Coronary artery (tissue), 2 donors: ENCODE measurements around the gene LMF1.

Experiments used
- DNase-seq: peaks from one replicate; pipeline ENCODE4 v3.0.0-alpha.2; 2017; ENCODE audit warnings: low spot score
- H3K27ac ChIP-seq, 2 donors: fragments of 200-600 bp; sonication (generic); one replicate each; pipeline ENCODE4 v1.5.1; 2016 to 2019
- H3K4me3 ChIP-seq: fragments of 200-600 bp; sonication (generic); 2 replicates; pipeline ENCODE4 v1.5.1; 2016; ENCODE audit warnings: mild to moderate bottlenecking, moderate library complexity
- TF ChIP-seq, protein P1 (sequence below): fragments of 200-600 bp; sonication (generic); IDR thresholded peaks from one replicate; pipeline ENCODE4 v1.5.1; 2019; ENCODE audit warnings: antibody characterized with exemption

The LMF1 gene

DNA sequence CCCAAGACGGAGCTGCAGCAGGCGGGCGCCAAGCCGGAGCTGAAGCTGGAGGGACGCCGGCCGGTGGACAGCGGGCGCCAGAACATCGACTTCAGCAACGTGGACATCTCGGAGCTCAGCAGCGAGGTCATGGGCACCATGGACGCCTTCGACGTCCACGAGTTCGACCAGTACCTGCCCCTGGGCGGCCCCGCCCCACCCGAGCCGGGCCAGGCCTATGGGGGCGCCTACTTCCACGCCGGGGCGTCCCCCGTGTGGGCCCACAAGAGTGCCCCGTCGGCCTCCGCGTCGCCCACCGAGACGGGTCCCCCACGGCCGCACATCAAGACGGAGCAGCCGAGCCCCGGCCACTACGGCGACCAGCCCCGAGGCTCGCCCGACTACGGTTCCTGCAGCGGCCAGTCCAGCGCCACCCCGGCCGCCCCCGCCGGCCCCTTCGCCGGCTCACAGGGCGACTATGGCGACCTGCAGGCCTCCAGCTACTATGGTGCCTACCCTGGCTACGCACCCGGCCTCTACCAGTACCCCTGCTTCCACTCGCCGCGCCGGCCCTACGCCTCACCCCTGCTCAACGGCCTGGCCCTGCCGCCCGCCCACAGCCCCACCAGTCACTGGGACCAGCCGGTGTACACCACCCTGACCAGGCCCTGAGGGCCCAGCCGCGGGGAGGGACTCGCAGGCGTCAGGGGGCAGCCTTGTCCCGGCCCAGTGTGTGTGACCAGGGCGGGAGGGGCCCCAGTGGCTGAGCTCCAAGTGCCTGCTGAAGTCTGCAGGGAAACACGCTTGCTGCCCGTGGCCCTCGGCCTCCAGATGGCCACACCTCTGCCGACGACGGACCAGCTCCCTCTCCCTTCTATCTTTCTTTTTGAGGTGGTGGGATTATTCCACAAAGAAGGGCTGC lies 14.2 kb upstream of the LMF1 start:
- Histone ChIP-seq H3K4me3 (no peak overlapping the region), H3K27ac (no peak overlapping the region)
- no peak for DNase-seq
- TF ChIP-seq, protein P1, sequence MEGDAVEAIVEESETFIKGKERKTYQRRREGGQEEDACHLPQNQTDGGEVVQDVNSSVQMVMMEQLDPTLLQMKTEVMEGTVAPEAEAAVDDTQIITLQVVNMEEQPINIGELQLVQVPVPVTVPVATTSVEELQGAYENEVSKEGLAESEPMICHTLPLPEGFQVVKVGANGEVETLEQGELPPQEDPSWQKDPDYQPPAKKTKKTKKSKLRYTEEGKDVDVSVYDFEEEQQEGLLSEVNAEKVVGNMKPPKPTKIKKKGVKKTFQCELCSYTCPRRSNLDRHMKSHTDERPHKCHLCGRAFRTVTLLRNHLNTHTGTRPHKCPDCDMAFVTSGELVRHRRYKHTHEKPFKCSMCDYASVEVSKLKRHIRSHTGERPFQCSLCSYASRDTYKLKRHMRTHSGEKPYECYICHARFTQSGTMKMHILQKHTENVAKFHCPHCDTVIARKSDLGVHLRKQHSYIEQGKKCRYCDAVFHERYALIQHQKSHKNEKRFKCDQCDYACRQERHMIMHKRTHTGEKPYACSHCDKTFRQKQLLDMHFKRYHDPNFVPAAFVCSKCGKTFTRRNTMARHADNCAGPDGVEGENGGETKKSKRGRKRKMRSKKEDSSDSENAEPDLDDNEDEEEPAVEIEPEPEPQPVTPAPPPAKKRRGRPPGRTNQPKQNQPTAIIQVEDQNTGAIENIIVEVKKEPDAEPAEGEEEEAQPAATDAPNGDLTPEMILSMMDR: no peak

DNA sequence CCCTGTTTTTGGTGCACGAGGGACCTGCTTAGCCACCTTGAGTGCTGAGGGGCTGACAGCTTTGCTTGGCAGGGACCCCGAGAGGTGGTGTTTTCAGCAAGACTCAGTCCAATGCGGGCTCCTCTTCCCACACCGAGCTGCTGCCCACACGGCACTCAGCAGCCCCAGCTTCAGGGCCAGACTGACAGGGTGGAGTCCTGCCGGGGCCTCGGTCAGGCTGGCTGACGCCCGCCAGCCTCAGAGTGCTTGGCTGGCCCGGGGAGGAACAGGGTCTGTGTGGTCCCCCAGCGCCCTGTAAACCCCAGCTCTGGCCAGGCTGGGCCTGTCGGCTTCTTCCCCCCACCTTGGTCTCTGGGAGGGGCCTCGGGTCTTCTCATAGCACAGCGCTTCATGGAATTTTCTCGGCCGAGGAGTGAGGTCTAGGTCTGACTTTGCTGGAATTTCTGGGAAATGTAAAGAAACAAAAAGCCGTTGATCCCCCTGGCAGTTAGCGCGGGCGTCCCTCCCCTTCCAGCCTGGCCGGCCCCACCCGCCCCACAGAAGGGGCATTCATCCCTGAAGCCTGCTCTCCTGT lies 13.4 kb upstream of the LMF1 start:
- Histone ChIP-seq H3K27ac (no peak overlapping the region), H3K4me3 (no peak overlapping the region)
- no peak for DNase-seq
- TF ChIP-seq, protein P1: no peak

DNA sequence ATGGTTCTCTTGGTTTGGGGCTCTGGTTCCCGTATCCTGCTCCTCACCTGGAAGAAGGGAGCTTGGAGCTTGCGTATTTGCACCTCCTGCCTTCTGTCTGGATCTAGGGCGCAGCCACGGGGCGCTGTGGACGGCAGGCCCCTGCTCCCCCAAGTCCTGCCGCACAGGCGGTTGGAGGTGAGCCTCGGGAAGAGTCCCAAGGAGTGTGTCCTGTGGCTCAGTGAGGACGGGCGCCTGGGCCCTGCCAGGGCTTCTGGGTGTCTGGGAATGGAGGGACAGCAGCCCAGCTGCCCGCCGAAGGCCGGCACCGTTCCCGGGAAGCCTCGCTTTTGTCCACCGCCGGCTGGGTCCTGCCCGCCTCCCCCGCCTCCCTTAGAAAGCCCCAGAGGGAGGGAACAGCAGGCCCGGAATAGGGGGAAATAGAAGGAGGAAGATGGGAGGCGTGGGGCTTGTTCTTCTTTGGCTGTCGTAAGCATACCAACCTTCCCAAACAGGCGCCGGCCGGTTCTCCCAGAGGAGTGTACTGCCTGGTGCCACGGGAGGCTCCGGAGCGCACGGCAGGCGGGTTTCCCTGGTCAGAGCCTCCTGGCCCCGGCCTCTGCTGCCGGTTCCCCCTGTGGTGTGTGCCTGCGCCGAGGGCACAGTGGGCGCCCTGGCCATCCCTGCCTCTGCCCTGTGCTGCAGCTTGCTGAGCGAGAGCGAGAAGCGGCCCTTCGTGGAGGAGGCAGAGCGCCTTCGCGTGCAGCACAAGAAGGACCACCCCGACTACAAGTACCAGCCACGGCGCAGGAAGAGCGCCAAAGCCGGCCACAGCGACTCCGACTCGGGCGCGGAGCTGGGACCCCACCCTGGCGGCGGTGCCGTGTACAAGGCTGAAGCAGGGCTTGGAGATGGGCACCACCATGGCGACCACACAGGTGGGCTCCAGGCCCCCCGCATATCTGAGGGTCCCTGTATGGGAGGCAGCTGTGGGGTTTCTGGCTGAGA lies 12.6 kb upstream of the LMF1 start:
- TF ChIP-seq, protein P1: no peak
- DNase-seq: no peak
- H3K4me3 ChIP-seq: peak overlapping the region; percentile 85
- no peak overlapping the region for H3K27ac ChIP-seq

DNA sequence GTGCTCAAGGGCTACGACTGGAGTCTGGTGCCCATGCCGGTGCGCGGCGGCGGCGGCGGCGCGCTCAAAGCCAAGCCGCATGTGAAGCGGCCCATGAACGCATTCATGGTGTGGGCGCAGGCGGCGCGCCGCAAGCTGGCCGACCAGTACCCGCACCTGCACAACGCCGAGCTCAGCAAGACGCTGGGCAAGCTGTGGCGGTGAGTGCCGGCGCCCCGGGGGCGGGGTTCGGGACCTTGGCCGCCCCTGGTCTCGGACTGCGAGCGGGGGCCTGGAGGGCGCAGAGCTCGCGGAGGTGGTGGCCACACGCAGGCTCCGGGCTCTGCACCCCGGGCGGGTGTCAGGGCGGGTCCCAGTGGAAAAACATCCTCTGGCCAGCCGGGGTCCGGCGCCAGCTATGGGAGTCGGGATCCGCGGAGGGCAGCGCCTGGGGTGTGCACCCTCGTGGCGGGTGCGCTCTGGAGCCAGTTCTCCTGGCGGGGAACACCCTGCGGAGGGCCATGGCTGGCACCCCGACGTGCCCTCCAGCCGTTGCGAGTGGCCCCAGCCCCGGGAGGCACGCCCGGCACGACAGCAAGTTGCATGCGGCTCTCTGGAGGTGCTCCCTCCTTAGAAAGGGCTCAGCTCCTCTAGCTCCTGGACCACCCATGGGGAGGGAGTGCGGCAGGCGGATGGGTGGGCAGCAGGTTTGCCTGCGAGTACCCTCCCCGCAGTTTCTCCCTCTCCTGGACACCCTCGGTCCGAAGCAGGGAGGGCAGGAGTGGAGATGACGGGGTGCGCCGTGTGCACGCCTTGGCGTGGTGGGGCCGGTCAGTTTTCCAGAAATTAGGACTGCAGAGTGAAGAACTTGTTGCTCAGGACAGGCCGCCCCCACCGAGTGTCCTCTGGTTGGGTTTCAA lies 11.6 kb upstream of the LMF1 start:
- no peak overlapping the region for H3K27ac ChIP-seq
- DNase-seq: no peak
- H3K4me3 ChIP-seq: peak overlapping the region; percentile 85
- TF ChIP-seq, protein P1: no peak

DNA sequence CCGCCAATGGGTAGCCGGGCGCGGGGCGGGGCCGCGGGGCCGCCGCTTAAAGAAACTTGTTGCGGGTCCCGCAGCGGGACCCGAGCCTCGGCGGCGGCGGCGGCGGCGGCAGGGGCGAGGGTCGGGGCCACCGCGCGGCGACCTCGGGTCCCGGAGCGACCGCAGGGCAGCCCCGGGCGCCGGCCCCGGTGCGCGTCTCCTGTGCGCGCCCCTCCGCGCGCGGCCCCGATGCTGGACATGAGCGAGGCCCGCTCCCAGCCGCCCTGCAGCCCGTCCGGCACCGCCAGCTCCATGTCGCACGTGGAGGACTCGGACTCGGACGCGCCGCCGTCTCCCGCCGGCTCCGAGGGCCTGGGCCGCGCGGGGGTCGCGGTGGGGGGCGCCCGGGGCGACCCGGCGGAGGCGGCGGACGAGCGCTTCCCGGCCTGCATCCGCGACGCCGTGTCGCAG lies 10.9 kb upstream of the LMF1 start, which contains the start of gene SOX8:
TSS of gene SOX8 (plus strand) at position 76 of the 450 bp plus-strand sequence. CDS start at position 229, 153 bp downstream.
- TF ChIP-seq, protein P1: no peak
- H3K27ac ChIP-seq: peak within 1 kb of the TSS in 1 of 2 donors; percentile 65
- DNase-seq: no peak
- H3K4me3 ChIP-seq: peak within 1 kb of the TSS; percentile 85

DNA sequence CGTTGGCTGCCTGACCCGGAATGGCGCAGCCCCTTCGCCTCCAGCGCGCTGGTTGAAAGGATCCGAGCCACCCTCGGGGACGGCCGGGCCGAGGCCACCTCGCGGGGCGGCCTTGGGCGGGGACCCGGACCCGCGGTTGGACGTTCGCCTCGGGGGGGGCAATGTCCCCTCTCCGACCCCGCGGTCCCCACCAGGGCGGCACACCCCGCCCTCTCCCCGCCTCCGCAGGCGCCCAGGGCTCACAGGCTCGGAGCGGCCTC lies 9.7 kb upstream of the LMF1 start:
- TF ChIP-seq, protein P1: no peak
- Histone ChIP-seq H3K27ac (peak overlapping the region in 1 of 2 donors; percentile 65), H3K4me3 (peak overlapping the region; percentile 85)
- DNase-seq: no peak
